Panc1 (cell line): Measurements from ENCODE around the gene ODF4.

Experiments used
- POLR2AphosphoS5 ChIP-seq: IDR thresholded peaks from 2 replicates; pipeline ENCODE4 v1.6.1; 2012; ENCODE audit warnings: mild to moderate bottlenecking, low read depth, low read length, moderate library complexity
- SIN3A ChIP-seq: IDR thresholded peaks from 2 replicates; pipeline ENCODE4 v1.6.1; 2012; ENCODE audit warnings: low read depth, mild to moderate bottlenecking, low read length, moderate library complexity, borderline replicate concordance; ENCODE audit not compliant: insufficient read depth
- TCF7L2 ChIP-seq: IDR thresholded peaks from 2 replicates; pipeline ENCODE4 v1.6.1; 2011; ENCODE audit warnings: mild to moderate bottlenecking, low read depth, low read length, inconsistent platforms
- TF ChIP-seq, protein P1 (sequence below): fragments of 450-650 bp; IDR thresholded peaks from 2 replicates; pipeline ENCODE4 v1.5.1; 2017; ENCODE audit warnings: mild to moderate bottlenecking
- TF ChIP-seq, protein P2 (sequence below), 2 experiments: IDR thresholded peaks; 2 replicates each; pipeline ENCODE4 v1.6.1; 2011 to 2012; ENCODE audit warnings: low read depth in 2 of 2, control low read depth in 1 of 2, low read length in 1 of 2, mild to moderate bottlenecking in 1 of 2, moderate library complexity in 1 of 2; ENCODE audit not compliant: insufficient read depth in 1 of 2

DNA sequence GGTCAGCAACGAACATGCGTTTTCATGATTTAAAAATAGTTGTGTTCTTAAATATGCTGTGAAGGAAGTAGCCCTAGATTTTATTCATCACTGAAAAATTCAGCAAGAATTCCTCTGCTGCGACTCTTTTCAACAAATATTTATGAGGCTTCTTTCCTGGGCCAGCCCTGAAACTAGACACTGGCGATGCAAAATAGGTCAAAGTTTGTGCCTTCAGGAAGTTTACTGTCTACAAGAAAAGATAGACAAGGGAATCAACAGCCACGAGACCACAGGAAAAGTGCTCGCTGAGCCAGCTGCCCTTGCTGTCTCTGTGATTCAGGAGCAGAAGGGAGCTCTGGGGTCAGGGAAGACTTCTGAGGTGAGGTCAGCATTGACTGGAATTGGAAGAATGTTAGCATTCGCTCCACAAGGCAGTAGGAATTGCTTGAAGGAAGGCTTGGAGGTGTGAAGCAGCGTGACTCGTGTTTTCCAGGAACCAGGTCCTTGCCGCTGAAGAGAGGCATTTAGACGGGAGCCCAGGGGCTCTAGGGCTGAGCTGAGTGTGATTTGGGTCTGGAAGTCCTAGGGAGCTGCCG, 45.2 kb downstream of the ODF4 start:
- TF ChIP-seq, protein P1, sequence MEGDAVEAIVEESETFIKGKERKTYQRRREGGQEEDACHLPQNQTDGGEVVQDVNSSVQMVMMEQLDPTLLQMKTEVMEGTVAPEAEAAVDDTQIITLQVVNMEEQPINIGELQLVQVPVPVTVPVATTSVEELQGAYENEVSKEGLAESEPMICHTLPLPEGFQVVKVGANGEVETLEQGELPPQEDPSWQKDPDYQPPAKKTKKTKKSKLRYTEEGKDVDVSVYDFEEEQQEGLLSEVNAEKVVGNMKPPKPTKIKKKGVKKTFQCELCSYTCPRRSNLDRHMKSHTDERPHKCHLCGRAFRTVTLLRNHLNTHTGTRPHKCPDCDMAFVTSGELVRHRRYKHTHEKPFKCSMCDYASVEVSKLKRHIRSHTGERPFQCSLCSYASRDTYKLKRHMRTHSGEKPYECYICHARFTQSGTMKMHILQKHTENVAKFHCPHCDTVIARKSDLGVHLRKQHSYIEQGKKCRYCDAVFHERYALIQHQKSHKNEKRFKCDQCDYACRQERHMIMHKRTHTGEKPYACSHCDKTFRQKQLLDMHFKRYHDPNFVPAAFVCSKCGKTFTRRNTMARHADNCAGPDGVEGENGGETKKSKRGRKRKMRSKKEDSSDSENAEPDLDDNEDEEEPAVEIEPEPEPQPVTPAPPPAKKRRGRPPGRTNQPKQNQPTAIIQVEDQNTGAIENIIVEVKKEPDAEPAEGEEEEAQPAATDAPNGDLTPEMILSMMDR, result no peak
- no peak for TF ChIP-seq TCF7L2
- no peak for TF ChIP-seq POLR2AphosphoS5
- TF ChIP-seq, protein P2, sequence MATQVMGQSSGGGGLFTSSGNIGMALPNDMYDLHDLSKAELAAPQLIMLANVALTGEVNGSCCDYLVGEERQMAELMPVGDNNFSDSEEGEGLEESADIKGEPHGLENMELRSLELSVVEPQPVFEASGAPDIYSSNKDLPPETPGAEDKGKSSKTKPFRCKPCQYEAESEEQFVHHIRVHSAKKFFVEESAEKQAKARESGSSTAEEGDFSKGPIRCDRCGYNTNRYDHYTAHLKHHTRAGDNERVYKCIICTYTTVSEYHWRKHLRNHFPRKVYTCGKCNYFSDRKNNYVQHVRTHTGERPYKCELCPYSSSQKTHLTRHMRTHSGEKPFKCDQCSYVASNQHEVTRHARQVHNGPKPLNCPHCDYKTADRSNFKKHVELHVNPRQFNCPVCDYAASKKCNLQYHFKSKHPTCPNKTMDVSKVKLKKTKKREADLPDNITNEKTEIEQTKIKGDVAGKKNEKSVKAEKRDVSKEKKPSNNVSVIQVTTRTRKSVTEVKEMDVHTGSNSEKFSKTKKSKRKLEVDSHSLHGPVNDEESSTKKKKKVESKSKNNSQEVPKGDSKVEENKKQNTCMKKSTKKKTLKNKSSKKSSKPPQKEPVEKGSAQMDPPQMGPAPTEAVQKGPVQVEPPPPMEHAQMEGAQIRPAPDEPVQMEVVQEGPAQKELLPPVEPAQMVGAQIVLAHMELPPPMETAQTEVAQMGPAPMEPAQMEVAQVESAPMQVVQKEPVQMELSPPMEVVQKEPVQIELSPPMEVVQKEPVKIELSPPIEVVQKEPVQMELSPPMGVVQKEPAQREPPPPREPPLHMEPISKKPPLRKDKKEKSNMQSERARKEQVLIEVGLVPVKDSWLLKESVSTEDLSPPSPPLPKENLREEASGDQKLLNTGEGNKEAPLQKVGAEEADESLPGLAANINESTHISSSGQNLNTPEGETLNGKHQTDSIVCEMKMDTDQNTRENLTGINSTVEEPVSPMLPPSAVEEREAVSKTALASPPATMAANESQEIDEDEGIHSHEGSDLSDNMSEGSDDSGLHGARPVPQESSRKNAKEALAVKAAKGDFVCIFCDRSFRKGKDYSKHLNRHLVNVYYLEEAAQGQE (IDR thresholded peaks at IDR 0.05; ENCODE audit: insufficient read depth in 1 of 2, low read depth in 2 of 2, low read length in 1 of 2), result no peak
- TF ChIP-seq SIN3A, result no peak
